HG02840 (cell line): ENCODE measurements around the gene FBXO47.
"Not testable (repeated sequence)": the region's sequence is repeated elsewhere in the genome, so short reads cannot be mapped to it uniquely, and the experiment has no call there.

Source experiments
- ATAC-seq: cut with Tn5 transposase; IDR thresholded peaks from one replicate; pipeline ENCODE4 v1.9.1; 2021; ENCODE audit warnings: mild to moderate bottlenecking, moderate library complexity, moderate number of reproducible peaks; ENCODE audit not compliant: unreplicated experiment, low FRiP score

The FBXO47 gene

GRCh38 chr17:38980490-38981217 lies 13.5 kb upstream of the FBXO47 start:
- ATAC-seq = no peak

- no peak for ATAC-seq
Observed at GRCh38 chr17:38978180-38978579, 11.0 kb upstream of the FBXO47 start.

GRCh38 chr17:38976187-38976551 lies 9.0 kb upstream of the FBXO47 start:
- not testable (repeated sequence) for ATAC-seq

GRCh38 chr17:38970804-38971203 lies 3.6 kb upstream of the FBXO47 start:
- no peak for ATAC-seq

- no peak for ATAC-seq
Observed at GRCh38 chr17:38970128-38970527, 2.9 kb upstream of the FBXO47 start.

- no peak for ATAC-seq
Observed at GRCh38 chr17:38969281-38969680, 2.1 kb upstream of the FBXO47 start.

GRCh38 chr17:38961413-38961812 lies 5.8 kb downstream of the FBXO47 start:
- ATAC-seq = no peak

GRCh38 chr17:38960402-38960801 lies 6.8 kb downstream of the FBXO47 start:
- no peak for ATAC-seq

GRCh38 chr17:38959508-38959907 lies 7.7 kb downstream of the FBXO47 start:
- no peak for ATAC-seq

- ATAC-seq = no peak
Observed at GRCh38 chr17:38958756-38959155, 8.4 kb downstream of the FBXO47 start.

GRCh38 chr17:38958326-38958725 lies 8.9 kb downstream of the FBXO47 start:
- ATAC-seq = no peak

GRCh38 chr17:38953800-38954199 lies 13.4 kb downstream of the FBXO47 start:
- not testable (repeated sequence) for ATAC-seq

GRCh38 chr17:38947189-38947588 lies 20.0 kb downstream of the FBXO47 start:
- ATAC-seq = no peak

- no peak for ATAC-seq
Observed at GRCh38 chr17:38943607-38944006, 23.6 kb downstream of the FBXO47 start.

- ATAC-seq = no peak
Observed at GRCh38 chr17:38942696-38943334, 24.4 kb downstream of the FBXO47 start.

GRCh38 chr17:38940404-38940803 lies 26.8 kb downstream of the FBXO47 start:
- ATAC-seq = no peak

GRCh38 chr17:38939987-38940386 lies 27.2 kb downstream of the FBXO47 start:
- ATAC-seq = no peak

GRCh38 chr17:38933962-38934361 lies 33.2 kb downstream of the FBXO47 start:
- ATAC-seq = not testable (repeated sequence)

- not testable (repeated sequence) for ATAC-seq
Observed at GRCh38 chr17:38930782-38931181, 36.4 kb downstream of the FBXO47 start.

GRCh38 chr17:38926293-38927070 lies 40.7 kb downstream of the FBXO47 start:
- no peak for ATAC-seq

GRCh38 chr17:38925263-38925995 lies 41.8 kb downstream of the FBXO47 start, which contains the start of gene LASP1NB:
Gene LASP1NB, plus strand, starts transcription at chr17:38925614.
- ATAC-seq = no peak
